Stimulated activated CD8-positive, alpha-beta memory T cell treated with anti-CD3 and anti-CD28 coated beads, Interleukin-12 subunit alpha, Interleukin-12 subunit beta, amount 100 ng/mL, for 4 hours (primary cell): ENCODE results near the gene CLCA1.
"Not testable (repeated sequence)": the region's sequence is repeated elsewhere in the genome, so short reads cannot be mapped to it uniquely, and the experiment has no call there.

ENCODE experiments used
- DNase-seq: peaks from one replicate; pipeline ENCODE4 v3.0.0-alpha.2; 2020; ENCODE audit warnings: low read depth

Gene CLCA1

DNA sequence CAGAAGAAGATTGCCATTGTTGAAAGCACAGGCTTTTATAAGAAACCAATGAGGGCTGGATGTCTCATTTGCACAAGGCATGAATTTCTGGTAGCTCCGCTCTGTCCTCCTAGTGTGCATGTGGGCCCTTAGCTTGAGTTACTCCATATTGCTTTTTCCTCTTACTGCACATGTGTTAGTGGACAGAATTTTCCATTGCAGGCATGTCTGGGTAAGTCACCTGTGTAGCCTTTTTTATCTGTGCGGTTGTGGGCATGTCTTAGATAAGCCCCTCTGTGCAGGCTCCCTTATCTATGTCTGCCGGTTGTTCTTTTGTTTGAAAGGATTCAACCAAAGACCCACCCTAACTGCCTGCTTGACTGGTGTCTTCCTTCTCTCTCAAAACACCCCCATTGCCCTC lies 7.2 kb upstream of the CLCA1 start:
- no peak for DNase-seq

DNA sequence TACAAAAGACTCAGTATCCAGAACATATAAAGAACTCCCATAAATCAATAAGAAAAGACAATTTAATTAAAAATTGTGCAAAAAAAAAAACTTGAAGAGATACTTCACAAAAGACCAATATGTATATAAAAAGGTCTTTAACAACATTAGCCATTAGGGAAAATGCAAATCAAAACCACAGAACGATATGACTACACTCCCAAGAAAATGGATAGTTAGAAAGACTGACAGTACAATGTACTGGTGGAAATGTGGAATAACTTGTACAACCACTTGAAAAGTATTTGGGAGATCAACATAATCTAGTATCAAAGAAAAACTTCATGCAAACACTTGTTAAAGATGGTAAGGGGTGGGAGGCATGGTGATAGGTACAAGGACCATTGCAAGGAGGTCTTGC lies 3.9 kb upstream of the CLCA1 start:
- no peak for DNase-seq

DNA sequence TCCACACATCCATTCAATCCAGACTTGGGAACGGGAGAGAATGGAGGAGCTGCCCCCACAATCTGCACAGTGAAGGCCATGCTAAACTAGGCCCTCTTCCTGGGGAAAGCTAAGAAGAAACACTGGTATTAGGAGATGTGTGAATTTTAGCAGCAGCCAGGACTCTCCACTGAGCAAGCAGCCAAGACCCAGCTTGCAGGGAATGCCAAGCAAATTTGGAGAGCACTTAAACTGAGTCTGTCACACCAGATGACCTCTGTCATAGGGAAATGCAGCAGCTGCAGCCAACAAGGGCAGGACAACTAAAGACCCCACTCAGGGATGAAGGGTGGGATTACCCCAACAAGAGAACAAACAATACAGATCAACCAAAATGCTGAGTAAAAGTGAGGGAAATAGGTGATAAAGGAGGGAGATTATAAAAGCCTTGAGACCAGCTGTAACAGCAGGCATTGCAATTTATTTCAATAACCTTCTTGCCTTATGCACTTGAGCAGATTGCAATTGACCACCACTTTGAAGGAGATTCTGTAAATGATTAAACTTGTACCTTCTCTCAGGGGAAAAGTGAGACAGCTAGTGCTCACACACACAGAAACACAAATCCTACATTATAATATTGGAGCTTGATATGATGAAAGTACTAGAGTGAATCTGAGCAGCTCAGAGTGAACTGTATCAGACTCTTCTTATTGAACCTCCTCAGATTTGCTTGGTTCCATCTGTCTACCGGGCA lies 2.5 kb upstream of the CLCA1 start:
- DNase-seq = no peak

DNA sequence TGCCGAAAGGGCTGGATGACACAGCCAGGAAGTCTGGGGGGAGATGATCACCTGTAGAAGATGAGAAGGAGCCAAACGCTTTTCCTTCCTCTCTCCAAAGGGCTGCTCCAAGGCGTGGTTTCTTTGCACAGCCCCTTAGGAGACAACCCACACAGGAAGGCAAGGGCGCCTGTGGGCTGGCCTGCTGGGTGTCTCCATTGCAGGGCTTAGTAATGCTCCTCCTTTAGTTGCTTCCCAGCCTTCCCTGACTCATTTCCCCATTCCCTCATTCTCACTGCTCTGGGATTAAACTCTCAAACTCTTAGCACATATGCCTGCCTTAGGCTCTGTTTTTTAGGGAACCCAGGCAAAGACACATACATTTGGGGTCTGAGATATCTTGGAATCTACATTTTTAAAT lies 1.7 kb upstream of the CLCA1 start:
- DNase-seq = no peak

DNA sequence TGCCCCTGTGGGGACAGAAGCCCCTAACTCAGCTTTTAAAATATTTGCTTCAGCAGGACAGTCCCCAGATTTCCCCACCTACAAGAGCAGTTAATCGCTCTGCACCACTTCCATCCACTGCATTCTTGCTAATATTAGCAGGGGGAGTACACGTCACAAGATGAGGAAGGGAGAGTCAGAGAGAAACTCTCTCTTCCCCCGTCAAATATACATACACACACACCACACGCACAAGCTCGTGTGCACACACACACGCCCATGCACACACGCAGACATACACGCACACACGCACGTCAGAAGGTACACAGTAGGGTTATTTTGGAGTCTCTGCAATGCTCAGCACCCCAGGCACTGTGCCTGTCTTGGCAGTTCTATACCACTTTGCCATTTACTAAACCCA lies 2.1 kb downstream of the CLCA1 start:
- no peak for DNase-seq

DNA sequence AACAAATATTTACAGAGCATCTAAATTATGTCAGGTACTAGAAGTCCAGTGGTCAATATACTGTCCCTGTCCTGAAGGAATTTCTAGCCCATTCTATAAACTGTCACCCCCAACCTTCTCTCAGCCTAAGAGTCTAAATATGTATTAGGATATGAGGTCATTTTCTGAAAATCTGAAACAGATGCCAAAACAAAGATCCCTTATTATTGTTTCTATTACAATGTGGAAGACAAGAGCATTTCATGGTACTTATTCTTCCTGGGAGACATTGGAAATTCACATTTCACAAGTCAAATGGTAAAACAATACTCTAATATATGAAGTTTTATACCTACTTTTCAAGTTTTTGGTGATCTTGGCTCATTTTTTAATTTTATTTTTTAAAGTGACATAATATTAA lies 2.6 kb downstream of the CLCA1 start:
- DNase-seq = no peak

DNA sequence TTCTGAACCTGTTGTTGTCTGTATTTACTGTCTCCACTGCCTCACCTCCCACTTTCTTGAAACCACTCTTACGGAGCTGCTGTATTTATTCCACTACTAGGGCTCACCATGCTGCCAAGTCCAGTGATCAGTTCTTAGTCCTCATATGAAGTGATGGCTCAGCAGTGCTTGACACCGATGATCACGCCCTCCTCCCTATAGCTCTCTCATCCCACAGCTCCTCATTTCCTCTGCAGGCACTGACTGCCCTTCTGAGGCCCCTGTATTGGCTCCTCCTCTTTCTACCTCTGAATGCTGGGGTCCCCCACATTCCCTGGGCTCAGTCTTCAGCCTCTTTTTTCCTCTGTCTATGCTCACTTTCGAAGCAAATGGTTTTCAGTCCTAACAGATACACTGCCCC lies 3.4 kb downstream of the CLCA1 start:
- no peak for DNase-seq

DNA sequence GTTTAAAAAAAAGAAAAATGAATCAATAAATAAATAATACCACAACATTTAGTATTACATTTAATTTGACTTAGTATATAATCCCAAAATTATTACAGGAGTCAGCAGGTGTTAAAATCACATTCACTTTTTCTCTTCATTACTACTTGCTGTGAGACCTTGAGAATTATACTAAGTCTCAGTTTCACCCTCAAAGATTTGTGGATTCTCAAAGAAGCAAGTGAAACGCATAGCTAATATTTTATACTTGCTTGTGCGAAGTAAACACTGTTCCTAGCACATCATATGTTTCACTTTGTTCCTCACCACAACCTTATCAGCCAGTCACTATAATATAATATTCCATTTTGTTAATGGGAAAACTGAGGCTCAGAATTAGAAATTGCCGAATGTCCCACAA lies 4.0 kb downstream of the CLCA1 start:
- DNase-seq = no peak

DNA sequence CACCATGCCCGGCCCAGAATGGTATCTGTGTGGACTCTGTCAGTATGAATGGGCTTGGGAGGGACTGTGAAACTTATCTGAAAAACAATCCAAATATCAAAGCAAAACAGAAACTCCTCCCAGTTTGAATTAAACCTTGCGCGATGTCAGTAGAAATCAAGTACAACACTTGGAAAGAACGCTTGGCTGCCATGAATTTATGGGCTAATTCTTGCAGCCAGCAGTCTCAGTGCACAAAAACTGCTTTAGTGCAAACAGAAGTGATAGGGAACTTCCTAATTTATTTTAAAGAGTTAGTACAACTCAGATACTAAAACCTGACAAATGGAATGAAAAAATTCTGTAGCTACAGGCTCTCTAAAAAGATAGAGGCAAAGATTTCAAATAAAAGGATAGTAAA lies 8.5 kb downstream of the CLCA1 start:
- no peak for DNase-seq

DNA sequence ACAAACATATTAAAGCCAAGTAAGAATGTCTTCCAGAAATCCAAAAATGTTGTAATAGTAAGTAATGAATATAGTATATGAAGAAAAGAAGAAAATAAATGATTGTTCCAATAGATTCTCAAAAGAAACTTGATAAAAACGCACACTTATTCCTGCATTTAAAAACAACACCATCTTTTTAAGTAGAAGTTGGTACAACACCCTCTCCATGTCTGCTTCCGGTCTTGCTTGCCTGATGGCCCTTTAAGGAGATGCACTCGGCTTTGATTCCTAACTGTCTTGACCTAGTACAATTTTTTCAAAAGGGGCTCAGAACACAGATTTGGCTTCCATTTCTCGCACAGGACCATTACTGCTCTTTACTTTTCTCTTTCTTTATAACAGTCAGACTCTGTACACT lies 9.0 kb downstream of the CLCA1 start:
- DNase-seq = no peak

DNA sequence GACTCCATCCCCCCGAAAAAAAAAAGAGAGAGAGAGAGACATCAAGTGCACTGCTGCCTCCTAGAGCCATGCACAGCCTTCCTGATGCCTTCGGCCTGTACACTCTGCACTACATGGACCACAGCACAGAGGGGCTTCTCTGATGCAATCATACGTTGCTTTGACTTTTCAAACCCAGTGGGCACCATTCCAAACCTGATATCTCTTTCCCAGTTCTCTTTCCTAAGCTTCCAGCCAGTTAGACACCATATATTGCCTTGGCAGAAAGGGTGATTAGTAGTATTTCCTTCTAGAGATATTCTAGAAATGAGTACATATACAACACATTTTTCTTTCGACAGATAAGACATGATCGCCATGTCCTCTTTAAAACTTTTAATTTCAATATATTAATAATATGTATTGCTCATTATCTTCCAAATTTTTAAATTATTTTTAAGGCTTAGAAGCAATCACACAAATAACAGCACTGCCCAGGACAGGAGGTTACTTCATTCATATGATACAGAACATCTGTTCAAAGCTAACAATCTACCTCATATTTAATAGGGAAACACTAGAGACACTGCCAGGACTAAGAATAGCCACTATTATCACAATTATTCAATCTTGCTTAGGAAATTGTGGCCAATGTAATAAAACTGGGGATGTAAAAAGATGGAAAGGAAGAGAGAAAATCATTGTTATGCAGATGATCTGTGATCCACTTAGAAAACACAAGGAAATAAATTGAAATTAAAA lies 9.9 kb downstream of the CLCA1 start:
- no peak for DNase-seq

DNA sequence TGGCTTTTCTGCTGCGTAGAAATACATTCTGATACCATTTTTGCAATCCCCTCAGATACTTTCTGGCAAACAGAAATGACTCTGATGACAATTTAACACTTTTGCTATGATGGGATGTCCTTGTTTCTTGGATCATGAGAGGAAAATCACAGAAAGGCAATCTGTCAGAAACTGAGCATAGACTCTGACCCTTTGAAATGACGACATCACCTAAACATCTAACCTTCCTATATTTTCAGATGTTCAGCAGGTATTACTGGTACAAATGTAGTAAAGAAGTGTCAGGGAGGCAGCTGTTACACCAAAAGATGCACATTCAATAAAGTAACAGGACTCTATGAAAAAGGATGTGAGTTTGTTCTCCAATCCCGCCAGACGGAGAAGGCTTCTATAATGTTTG lies 13.2 kb downstream of the CLCA1 start:
- no peak for DNase-seq

DNA sequence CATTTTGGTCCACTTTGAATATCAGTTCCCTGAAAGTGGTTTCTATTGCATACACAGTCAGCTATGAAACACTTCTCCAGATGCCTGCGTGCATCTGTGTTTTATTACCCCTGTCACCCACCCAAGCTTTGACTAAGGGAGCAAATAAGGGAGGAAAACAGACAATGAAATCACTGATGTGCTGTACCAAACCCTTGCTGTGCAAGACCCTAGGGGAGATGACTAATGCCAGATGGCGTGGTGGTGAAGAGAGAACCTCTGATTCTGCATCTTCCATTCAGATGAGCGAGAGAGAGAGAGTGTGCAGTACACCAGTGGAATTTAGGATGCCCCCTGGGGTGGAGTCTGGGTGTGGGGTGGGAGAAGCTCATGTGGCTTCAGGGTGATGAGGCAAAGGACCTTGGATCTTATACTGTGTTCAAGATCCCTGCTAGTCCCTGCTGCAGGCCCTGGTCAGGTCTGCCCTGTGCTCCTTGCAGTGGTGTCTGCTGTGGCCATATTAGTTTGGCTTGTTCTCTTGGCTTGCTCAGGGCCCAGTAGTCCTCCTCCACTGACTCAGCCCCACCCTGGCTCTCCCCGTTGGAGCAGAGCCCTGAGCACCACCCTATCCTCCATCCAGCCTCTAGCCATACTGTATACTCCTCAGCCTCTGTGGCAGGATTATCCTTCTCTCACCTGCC lies 18.5 kb downstream of the CLCA1 start:
- DNase-seq = no peak

DNA sequence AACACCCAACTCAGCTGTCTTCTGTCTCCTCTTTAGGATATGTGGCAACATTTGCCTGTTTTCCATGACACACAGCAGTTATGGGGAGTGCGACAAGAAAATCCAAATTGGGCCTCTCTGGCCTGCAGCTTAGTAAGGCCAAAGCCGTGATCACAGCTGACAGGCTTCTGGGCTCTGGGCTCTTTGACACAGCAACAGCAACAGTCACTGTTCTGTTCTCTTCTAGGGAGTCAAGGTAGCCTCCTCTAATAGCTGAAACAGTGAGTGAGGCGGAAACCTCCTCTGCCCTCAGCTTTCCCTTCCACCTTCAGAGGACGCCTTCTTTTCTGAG lies 19.0 kb downstream of the CLCA1 start:
- no peak for DNase-seq

DNA sequence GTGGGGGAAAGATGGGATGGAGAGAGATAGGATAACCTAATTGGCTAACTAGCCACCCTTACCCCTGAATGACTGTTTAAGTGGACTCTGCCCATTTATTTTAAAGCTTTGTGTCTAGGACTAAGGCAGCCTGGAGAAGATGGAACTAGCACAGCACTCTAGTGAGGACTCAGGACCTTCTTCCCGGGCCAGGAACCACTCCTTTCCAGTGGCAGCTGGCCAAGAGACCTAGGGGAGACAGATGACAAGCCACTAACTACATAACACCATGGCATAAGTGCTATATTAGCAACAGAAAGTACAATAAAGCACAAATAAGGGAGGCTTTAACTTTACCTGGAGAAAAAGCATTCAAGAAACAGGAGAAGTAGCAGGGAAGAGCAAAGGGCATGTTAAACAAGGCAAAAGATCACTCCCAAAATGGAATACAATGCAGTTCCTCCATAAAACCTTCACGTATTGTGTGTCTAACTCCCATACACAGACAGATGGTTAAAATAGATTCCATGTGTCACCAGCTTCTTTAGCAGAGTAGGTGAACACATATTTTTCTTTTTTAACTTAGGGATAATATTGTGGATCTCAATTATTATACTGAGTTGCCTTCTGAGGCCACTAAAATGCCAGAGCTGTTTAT lies 20.6 kb downstream of the CLCA1 start:
- no peak for DNase-seq

DNA sequence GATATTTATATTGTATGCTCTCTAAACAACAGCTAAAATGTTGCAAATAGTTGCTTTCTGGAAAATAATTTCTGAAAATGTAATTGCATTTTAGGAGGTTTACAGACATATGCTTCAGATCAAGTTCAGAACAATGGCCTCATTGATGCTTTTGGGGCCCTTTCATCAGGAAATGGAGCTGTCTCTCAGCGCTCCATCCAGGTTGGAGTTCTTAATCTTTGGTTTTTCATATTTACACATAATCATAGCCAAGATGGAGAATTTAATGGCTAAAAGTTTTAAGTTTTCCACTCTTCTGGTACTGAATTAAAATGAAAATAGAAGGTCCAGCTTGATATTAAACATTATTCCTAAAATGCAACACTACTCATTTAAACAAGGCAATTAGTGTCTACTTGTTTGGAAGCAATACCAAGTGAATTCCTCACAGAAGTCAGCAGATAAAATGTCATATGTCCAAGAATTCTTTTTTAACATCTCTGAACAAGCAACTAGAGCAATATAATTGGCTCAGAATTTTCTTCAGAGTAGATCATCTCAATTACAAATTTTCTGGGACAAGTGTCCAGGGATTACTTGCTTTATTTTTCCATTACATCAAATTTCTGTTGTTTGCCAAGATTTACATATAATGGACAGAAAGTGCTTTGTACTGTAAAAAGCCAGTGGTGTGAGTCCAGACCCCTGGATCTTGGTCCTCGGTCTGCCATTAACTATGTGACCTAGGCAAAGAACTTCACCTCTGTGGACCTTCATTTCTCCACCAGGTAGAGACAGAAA lies 22.6 kb downstream of the CLCA1 start:
- DNase-seq = no peak

DNA sequence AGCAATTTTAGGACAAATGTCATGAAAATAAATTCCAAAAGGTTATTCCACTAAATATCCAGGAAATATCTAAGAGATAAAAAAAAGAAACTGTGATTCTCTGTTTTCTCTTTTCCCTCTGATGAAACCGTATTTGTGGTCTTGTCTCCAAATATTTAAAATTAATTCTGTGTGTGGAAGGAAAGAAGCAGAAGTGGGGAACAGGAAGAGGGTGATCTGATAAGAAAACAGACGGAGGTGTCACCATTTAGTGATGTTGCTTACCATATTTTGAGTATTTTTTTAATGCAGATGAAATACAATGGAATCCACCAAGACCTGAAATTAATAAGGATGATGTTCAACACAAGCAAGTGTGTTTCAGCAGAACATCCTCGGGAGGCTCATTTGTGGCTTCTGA lies 29.6 kb downstream of the CLCA1 start:
- no peak for DNase-seq

DNA sequence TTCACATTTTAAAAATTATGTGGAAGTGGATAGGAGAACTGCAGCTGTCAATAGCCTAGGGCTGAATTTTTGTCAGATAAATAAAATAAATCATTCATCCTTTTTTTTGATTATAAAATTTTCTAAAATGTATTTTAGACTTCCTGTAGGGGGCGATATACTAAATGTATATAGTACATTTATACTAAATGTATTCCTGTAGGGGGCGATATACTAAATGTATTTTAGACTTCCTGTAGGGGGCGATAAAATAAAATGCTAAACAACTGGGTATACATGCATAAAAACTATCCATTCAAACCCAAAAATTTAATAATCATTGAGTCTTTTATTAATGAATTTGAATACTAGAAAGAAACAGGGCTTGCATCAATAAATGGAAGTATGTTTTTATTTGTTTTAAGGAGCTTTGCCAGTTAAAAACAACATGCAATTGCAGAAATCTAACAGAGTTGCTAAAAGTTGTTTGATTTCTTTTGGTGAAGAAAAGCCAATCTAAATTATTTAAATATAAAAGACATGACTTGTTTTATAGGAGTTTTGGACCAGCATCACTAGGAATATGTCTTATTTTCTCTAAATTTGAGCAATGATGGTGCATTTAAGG lies 31.4 kb downstream of the CLCA1 start:
- no peak for DNase-seq

DNA sequence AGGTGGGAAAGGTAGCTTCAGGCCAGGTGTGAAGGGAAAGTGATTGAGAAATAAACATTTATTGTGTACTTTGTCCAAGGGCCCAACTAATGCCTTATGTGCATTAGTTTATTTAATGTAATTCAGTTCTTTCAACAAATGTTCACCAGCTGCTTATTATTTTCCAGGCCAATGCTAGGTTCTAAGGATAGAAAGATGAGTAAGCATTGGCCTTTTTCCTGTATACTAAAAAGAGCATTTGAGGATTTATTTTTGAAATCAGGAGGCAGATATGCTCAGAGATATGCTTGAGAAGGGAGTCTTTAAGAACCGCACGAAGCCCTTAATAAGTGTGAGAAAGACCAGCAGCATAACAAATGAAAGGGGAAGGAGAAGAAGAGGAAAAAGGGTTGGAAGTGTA lies 32.0 kb downstream of the CLCA1 start:
- DNase-seq = no peak

DNA sequence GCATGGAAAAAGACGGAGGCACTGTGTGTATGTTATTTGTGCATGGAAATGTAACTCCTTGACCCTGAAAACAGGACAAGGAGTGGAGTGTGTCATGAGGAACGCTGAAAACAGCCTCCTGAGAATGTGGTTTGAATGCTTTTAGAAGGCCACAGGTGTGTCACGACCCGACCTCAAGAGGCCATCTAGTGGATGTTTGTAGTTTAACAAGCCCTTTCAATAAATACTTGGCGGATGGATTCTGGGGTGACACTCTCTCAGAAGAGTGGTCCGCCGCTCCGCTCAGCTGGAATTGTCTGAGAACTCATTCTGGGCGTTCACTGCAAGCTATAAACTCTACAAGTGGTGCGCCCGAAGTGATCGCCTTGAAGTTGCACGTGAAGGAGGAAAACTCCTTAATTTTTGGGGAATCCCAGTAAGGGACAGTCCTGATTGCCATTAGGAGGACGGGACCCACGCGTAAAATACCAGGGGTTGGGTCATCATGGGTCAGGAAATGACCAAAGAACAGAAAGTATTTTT lies 33.5 kb downstream of the CLCA1 start:
- DNase-seq = not testable (repeated sequence)

DNA sequence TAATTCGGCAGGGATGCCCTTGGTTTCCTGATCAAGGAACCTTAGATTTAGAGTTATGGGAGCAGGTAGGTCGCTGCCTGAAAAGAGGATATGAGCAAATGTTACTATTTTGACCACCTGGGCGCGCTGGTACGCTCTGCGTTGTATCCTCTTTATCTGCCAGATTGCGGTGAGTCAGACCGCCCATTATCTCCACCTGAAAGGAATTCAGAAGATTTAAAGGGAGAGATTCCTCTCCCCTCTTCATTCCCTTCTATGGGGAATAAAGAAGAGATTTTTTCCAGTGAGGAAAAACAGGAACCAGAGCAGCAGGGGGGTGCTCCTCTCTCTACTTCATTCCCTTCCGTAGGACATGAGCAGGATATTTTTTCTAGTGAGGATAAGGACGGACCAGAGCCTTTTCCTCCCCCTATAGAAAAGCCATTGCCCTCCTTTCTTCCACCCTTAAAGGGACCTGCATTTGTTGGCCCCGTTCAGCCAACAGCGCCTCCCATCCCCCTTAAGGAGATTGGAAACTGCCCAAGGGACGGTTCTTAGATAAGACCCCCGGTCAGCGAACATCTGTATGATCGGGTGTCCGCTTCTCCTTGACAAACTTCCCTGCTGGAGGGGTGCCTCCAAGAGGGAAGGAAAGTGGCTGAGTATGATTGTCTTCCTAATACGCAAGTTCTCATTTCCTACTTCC lies 34.1 kb downstream of the CLCA1 start:
- no peak for DNase-seq
